OCI-M2 (cell line): ENCODE measurements around the gene OR52I2.

Source experiments
- DNase-seq: peaks from one replicate; lab custom pipeline; 2025; ENCODE audit not compliant: unreplicated experiment; lab: John Stamatoyannopoulos, UW

Gene OR52I2

GRCh38 chr11:4581443-4581842, at the start of gene OR52I2:
Gene OR52I2, plus strand, starts transcription at chr11:4581743.
- DNase-seq = no peak

- peak; percentile 3 for DNase-seq
Observed at GRCh38 chr11:4539603-4540219, 41.8 kb upstream of the OR52I2 start.

GRCh38 chr11:4541071-4541470, 40.5 kb upstream of the OR52I2 start:
- DNase-seq = no peak

GRCh38 chr11:4543561-4543960, 38.0 kb upstream of the OR52I2 start:
- no peak for DNase-seq

- DNase-seq = no peak
Observed at GRCh38 chr11:4544891-4545290, 36.7 kb upstream of the OR52I2 start, which contains the start of gene OR52M1. Gene OR52M1, plus strand, starts transcription at chr11:4545191. Its CDS starts 0 bp downstream, at chr11:4545191.

GRCh38 chr11:4546878-4547277, 34.7 kb upstream of the OR52I2 start:
- DNase-seq = no peak

GRCh38 chr11:4547416-4547815, 34.1 kb upstream of the OR52I2 start:
- DNase-seq = no peak

- no peak for DNase-seq
Observed at GRCh38 chr11:4551346-4551979, 30.1 kb upstream of the OR52I2 start.

GRCh38 chr11:4559527-4560440, 21.8 kb upstream of the OR52I2 start:
- DNase-seq = no peak

- no peak for DNase-seq
Observed at GRCh38 chr11:4560467-4560866, 21.1 kb upstream of the OR52I2 start.

GRCh38 chr11:4565371-4565770, 16.2 kb upstream of the OR52I2 start:
- no peak for DNase-seq

GRCh38 chr11:4569075-4569474, 12.5 kb upstream of the OR52I2 start:
- no peak for DNase-seq

- DNase-seq = no peak
Observed at GRCh38 chr11:4576880-4577279, 4.7 kb upstream of the OR52I2 start.

- DNase-seq = no peak
Observed at GRCh38 chr11:4577761-4578160, 3.8 kb upstream of the OR52I2 start.

GRCh38 chr11:4578624-4579023, 2.9 kb upstream of the OR52I2 start:
- DNase-seq = no peak

- no peak for DNase-seq
Observed at GRCh38 chr11:4580124-4580523, 1.4 kb upstream of the OR52I2 start.

GRCh38 chr11:4589017-4589416, 7.5 kb downstream of the OR52I2 start:
- no peak for DNase-seq

GRCh38 chr11:4593739-4594138, 12.2 kb downstream of the OR52I2 start, which contains the start of gene OR52I1:
Gene OR52I1, plus strand, starts transcription at chr11:4594039. Its CDS starts 0 bp downstream, at chr11:4594039.
- no peak for DNase-seq

- no peak for DNase-seq
Observed at GRCh38 chr11:4605057-4605456, 23.5 kb downstream of the OR52I2 start.

- DNase-seq = no peak
Observed at GRCh38 chr11:4606231-4607015, 24.9 kb downstream of the OR52I2 start.

- DNase-seq = no peak
Observed at GRCh38 chr11:4607096-4607495, 25.6 kb downstream of the OR52I2 start.
